Endodermal cell (in vitro differentiated cells): ENCODE data around the gene NSG2. TPM values are rescaled to one million over a fixed set of nuclear protein-coding genes. Genes with fewer than 3 reads are reported as not detected.
"Not testable (repeated sequence)": the region's sequence is repeated elsewhere in the genome, so short reads cannot be mapped to it uniquely, and the experiment has no call there.

ENCODE experiments used
- DNase-seq: peaks from one replicate; pipeline ENCODE4 v3.0.0-alpha.2; 2017
- H3K27ac ChIP-seq: 2 replicates; pipeline ENCODE4 v1.5.1; 2013; ENCODE audit warnings: mild to moderate bottlenecking, low read depth, low read length, moderate library complexity
- H3K27me3 ChIP-seq: 2 replicates; pipeline ENCODE4 v1.6.1; 2013; ENCODE audit warnings: mild to moderate bottlenecking, low read length, moderate library complexity; ENCODE audit not compliant: insufficient read depth, control insufficient read depth, poor library complexity, severe bottlenecking
- H3K36me3 ChIP-seq: 2 replicates; pipeline ENCODE4 v1.7.0; 2013; ENCODE audit warnings: mild to moderate bottlenecking, low read length, moderate library complexity; ENCODE audit not compliant: control insufficient read depth, insufficient read depth
- H3K4me1 ChIP-seq: one replicate; pipeline ENCODE4 v1.7.0; 2013; ENCODE audit warnings: low read length; ENCODE audit not compliant: control insufficient read depth, insufficient read depth
- H3K4me3 ChIP-seq: 2 replicates; pipeline ENCODE4 v1.5.1; 2013; ENCODE audit warnings: mild to moderate bottlenecking, low read length, moderate library complexity
- H3K9ac ChIP-seq: 2 replicates; pipeline ENCODE4 v1.6.1; 2013; ENCODE audit warnings: mild to moderate bottlenecking, low read length, moderate library complexity; ENCODE audit not compliant: poor library complexity, severe bottlenecking; ENCODE audit errors: extremely low read depth
- H3K9me3 ChIP-seq: 2 replicates; pipeline ENCODE4 v1.6.1; 2013; ENCODE audit warnings: mild to moderate bottlenecking, low read length, moderate library complexity; ENCODE audit not compliant: control insufficient read depth
- H3K27ac Mint-ChIP-seq: 2 replicates; pipeline ENCODE4 v1.8.0; 2020; ENCODE audit warnings: mixed read lengths
- H3K27me3 Mint-ChIP-seq: 2 replicates; pipeline ENCODE4 v1.8.0; 2021; ENCODE audit warnings: mild to moderate bottlenecking, mixed read lengths; ENCODE audit not compliant: insufficient read depth
- H3K36me3 Mint-ChIP-seq: 2 replicates; pipeline ENCODE4 v1.8.0; 2020; ENCODE audit warnings: low read depth, mixed read lengths
- H3K4me1 Mint-ChIP-seq: 2 replicates; pipeline ENCODE4 v1.8.0; 2020; ENCODE audit warnings: mixed read lengths
- H3K4me3 Mint-ChIP-seq: 2 replicates; pipeline ENCODE4 v1.8.0; 2020; ENCODE audit warnings: mild to moderate bottlenecking, moderate library complexity, mixed read lengths
- H3K9me3 Mint-ChIP-seq: 2 replicates; pipeline ENCODE4 v1.8.0; 2020; ENCODE audit warnings: mild to moderate bottlenecking, mixed read lengths
- CTCF ChIP-seq: fragments of 200-600 bp; sonication (generic); conservative IDR thresholded peaks from 2 replicates; pipeline ENCODE4 v1.5.0; 2021; ENCODE audit warnings: antibody characterized with exemption, mild to moderate bottlenecking
- WGBS, 2 experiments: methylation state at CpG; one replicate each; pipeline versions ENCODE4 v1.1.5 to v1.1.7; 2013; ENCODE audit warnings: missing lambda C conversion rate in 2 of 2, mixed read lengths in 1 of 2; ENCODE audit not compliant: insufficient coverage in 1 of 2, insufficient read length in 1 of 2; 5-methylcytosine and 5-hydroxymethylcytosine counted together
- total RNA-seq, 2 donors: library from RNA; stranded (reverse); fragmentation: NEBNext Ultra II Directional in 1 of 2; extraction: Animal tissue kit (Norgen Biotek cat#: 25700) in 1 of 2; gene quantifications; 2 replicates in 1 of 2; 3 replicates in 1 of 2; pipeline ENCODE4 v1.2.1, GENCODE V29; 2021

NSG2 gene
- total RNA-seq, 2 donors from 2014 or later, result not detected

- Mint-ChIP-seq H3K9me3 (no peaks in the 10 kb centered on the region), H3K36me3 (no peaks in the 10 kb centered on the region), H3K4me3 (no peak overlapping the region), H3K4me1 (peaks cover 5% of the 10 kb centered on the region), H3K27ac (no peak overlapping the region), H3K27me3 (peaks cover 2% of the 10 kb centered on the region)
- no peak overlapping the region for H3K27ac ChIP-seq
- H3K27me3 ChIP-seq, result no peaks in the 10 kb centered on the region
- no peaks in the 10 kb centered on the region for H3K9me3 ChIP-seq
- no peak overlapping the region for H3K4me3 ChIP-seq
- no peak overlapping the region for H3K9ac ChIP-seq
- TF ChIP-seq CTCF, result no peak
- H3K4me1 ChIP-seq, result peaks cover 2% of the 10 kb centered on the region
- no peak for DNase-seq
- WGBS, 2 experiments, result 93 to 94% methylated on average over 12 to 15 of the region's 15 CpGs
- no peaks in the 10 kb centered on the region for H3K36me3 ChIP-seq
Measured at GRCh38 chr5:174098694-174099093, 53.2 kb downstream of the NSG2 start.

GRCh38 chr5:174100490-174100889 lies 55.0 kb downstream of the NSG2 start:
- TF ChIP-seq CTCF, result peak; percentile 59
- no peak overlapping the region for H3K27ac ChIP-seq
- H3K27me3 Mint-ChIP-seq, result no peaks in the 10 kb centered on the region

DNA sequence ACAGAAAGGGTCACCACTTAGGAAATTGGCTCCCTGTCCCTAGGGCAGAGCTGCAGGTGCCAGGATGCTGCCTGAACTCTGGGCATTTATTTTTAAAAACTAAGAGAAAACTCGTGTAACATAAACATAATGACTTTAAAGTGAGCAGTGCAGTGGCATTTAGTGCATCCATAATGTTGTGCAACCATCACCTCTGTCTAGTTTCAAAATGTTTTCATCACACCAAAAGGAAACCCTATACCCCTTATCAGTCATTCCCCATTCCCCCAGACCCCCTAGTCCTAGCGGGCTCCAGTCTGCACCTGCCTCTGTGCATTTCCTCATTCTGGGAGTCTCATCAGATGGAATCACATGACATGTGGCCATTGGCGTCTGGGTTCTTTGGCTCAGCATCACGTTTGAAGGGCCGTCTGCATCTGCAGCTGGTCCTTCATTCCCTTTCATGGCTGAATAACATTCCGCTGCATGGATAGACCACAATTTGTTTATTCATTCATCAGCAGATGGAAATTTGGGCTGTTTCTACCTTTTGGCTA lies 55.8 kb downstream of the NSG2 start:
- H3K27ac Mint-ChIP-seq, result no peak overlapping the region
- peak; percentile 17 for DNase-seq
- H3K4me1 Mint-ChIP-seq, result peaks cover 8% of the 10 kb centered on the region
- Histone ChIP-seq H3K27ac (no peak overlapping the region), H3K36me3 (no peaks in the 10 kb centered on the region), H3K4me1 (peaks cover 2% of the 10 kb centered on the region), H3K9ac (no peak overlapping the region), H3K4me3 (no peak overlapping the region), H3K27me3 (no peaks in the 10 kb centered on the region), H3K9me3 (no peaks in the 10 kb centered on the region)
- no peaks in the 10 kb centered on the region for H3K9me3 Mint-ChIP-seq
- WGBS, 2 experiments, result 91 to 98% methylated on average over 4 to 6 of the region's 6 CpGs
- H3K27me3 Mint-ChIP-seq, result no peaks in the 10 kb centered on the region
- H3K36me3 Mint-ChIP-seq, result no peaks in the 10 kb centered on the region
- no peak overlapping the region for H3K4me3 Mint-ChIP-seq
- no peak for TF ChIP-seq CTCF

More at GRCh38 chr5:174100490-174100889, 55.0 kb downstream of the NSG2 start:
- WGBS, 2 experiments, result 87 to 94% methylated on average over 3 to 5 of the region's 5 CpGs
- Histone ChIP-seq H3K4me1 (peaks cover 2% of the 10 kb centered on the region), H3K9me3 (no peaks in the 10 kb centered on the region), H3K27me3 (no peaks in the 10 kb centered on the region), H3K9ac (no peak overlapping the region), H3K4me3 (no peak overlapping the region), H3K36me3 (no peaks in the 10 kb centered on the region)
- peak; percentile 52 for DNase-seq
- Mint-ChIP-seq H3K27ac (no peak overlapping the region), H3K4me1 (peaks cover 5% of the 10 kb centered on the region), H3K36me3 (no peaks in the 10 kb centered on the region), H3K9me3 (no peaks in the 10 kb centered on the region), H3K4me3 (no peak overlapping the region)

DNA sequence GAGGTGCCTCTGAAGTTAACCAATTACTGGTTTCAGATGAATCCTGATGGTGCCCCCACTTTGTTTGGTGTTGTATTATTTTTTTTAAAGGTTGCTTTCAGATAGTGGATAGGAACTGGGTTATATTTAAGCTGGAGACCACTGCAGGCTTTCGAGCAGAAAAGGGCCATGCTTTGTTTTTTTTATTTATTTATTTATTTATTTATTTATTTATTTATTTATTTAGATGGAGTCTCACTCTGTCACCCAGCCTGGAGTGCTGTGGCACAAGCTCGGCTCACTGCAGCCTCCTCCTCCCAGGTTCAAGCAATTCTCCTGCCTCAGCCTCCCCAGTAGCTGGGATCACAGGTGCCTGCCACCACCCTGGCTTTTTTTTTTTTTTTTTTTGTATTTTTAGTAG lies 57.1 kb downstream of the NSG2 start:
- not testable (repeated sequence) for H3K27ac Mint-ChIP-seq, H3K9ac ChIP-seq, H3K27me3 Mint-ChIP-seq, H3K36me3 Mint-ChIP-seq, H3K36me3 ChIP-seq, H3K4me3 ChIP-seq, H3K27me3 ChIP-seq, H3K27ac ChIP-seq, H3K9me3 Mint-ChIP-seq, H3K4me3 Mint-ChIP-seq, H3K9me3 ChIP-seq, H3K4me1 ChIP-seq
- WGBS, 2 experiments, result 80% methylated on average over 1 of the region's 2 CpGs; no CpG with 5 or more reads in 1 of the 2 experiments
- peaks cover 16% of the 10 kb centered on the region for H3K4me1 Mint-ChIP-seq
- peak; percentile 0 for DNase-seq
